Ovary (tissue), 3 donors: ENCODE data around the gene PSMB9.

Experiments used
- EP300 ChIP-seq: sonication (generic); formaldehyde crosslinking; IDR thresholded peaks from one replicate; pipeline ENCODE4 v1.6.1; 2017; ENCODE audit warnings: antibody characterized with exemption
- POLR2A ChIP-seq: fragments of 450-650 bp; IDR thresholded peaks from one replicate; pipeline ENCODE4 v1.6.1; 2017; ENCODE audit warnings: antibody characterized with exemption, mild to moderate bottlenecking, moderate library complexity
- TF ChIP-seq, protein P1 (sequence below), 3 donors: fragments of 450-650 bp in 2 of 3; fragments of 200-600 bp in 1 of 3; IDR thresholded peaks; one replicate each; pipeline versions ENCODE4 v1.5.1 to v1.8.0; 2016 to 2022; ENCODE audit warnings: antibody characterized with exemption in 3 of 3, mild to moderate bottlenecking in 1 of 3
- donor health status: DM: no; HTN: no; CAD: no.

DNA sequence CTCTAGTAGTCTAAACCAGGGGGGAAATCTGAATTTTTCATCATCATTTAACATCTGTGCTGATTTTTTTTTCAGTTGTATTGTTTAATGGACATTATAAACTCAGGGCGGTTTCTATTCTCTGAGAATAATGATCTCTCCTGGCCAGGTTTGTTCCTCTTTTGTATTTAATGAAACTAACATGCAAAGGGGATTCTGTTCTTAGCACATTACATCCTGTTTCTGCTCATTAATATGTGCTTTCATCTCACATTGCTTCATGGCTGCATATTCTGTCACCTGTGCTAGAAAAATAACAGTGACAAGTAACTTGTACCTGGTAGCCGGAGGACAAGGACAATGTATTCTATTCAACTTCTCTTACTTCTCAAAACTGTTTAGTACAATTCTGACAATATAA lies 38.0 kb upstream of the PSMB9 start:
- TF ChIP-seq, protein P1, sequence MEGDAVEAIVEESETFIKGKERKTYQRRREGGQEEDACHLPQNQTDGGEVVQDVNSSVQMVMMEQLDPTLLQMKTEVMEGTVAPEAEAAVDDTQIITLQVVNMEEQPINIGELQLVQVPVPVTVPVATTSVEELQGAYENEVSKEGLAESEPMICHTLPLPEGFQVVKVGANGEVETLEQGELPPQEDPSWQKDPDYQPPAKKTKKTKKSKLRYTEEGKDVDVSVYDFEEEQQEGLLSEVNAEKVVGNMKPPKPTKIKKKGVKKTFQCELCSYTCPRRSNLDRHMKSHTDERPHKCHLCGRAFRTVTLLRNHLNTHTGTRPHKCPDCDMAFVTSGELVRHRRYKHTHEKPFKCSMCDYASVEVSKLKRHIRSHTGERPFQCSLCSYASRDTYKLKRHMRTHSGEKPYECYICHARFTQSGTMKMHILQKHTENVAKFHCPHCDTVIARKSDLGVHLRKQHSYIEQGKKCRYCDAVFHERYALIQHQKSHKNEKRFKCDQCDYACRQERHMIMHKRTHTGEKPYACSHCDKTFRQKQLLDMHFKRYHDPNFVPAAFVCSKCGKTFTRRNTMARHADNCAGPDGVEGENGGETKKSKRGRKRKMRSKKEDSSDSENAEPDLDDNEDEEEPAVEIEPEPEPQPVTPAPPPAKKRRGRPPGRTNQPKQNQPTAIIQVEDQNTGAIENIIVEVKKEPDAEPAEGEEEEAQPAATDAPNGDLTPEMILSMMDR (IDR thresholded peaks at IDR 0.05): no peak
- TF ChIP-seq POLR2A (no peak), EP300 (no peak)
